Activated naive CD4-positive, alpha-beta T cell treated with anti-CD3 and anti-CD28 coated beads, Interleukin-2, amount 10 ng/mL, durations not matched to agents 5 hours and 36 hours (primary cell): Measurements from ENCODE around the gene LRRC2. TPM values are rescaled to one million over a fixed set of nuclear protein-coding genes. Genes with fewer than 3 reads are reported as not detected.

Experiments
- total RNA-seq, 2 experiments: library from RNA; stranded (reverse); gene quantifications; one replicate each; pipeline ENCODE4 v1.2.3, GENCODE V29; 2021

LRRC2 gene, protein sequence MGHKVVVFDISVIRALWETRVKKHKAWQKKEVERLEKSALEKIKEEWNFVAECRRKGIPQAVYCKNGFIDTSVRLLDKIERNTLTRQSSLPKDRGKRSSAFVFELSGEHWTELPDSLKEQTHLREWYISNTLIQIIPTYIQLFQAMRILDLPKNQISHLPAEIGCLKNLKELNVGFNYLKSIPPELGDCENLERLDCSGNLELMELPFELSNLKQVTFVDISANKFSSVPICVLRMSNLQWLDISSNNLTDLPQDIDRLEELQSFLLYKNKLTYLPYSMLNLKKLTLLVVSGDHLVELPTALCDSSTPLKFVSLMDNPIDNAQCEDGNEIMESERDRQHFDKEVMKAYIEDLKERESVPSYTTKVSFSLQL
- total RNA-seq: under 1 TPM; 0.55 to 0.86 TPM

DNA sequence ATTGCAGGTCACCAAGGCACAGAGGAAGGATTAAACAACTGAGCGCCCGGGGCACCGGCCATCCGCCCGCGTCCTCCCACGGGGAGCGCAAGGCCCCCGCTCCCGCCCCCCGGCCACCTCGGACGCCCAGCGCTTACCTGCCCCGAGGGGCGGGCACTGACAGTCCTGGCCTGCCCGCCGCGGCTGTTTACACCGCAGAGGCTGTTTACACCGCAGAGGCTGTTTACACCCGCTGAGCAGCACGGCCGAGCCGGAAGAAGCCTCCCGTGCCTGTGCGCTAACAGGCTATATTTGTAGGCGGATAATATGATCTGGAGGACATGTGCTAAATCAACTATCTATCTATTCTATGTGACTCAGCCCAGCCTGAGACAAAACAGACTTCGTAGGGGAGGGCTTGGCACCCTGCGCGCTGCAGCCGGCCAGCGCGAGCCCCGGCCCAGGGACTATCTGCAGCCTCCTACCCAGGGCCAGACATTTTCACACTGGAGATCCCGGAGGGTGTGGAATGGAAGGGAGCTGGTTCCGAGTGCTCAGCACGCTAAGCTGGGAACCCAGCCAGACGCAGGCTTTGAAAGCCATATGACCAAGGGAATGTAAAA, at the start of gene LRRC2:
TSS of gene LRRC2 (minus strand) at position 263 of the 602 bp plus-strand sequence. CDS start 14,711 bp downstream, outside the sequence.

DNA sequence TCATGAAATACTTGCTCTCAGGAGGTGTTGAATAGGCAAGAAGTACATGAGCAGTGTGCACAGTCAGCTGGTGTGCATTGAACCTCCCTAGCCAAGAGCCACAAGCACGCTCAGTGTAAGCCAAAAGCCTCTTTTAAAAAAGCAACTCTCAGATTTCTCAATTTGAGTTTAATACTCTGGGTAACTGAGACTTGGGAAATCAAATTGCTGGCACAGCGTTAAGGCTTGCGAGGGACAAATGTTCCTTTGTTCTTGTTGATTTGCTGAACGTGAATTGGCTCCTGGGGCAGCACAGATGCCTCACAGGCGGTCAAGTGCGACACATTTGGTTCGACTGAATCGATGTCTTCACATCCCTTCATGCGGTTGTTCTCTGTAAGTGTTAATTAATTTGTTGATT, 46.2 kb upstream of the LRRC2 start, which contains the start of gene FAM240A:
TSS of gene FAM240A (plus strand) at position 202 of the 400 bp plus-strand sequence. CDS start at position 361, 159 bp downstream.

DNA sequence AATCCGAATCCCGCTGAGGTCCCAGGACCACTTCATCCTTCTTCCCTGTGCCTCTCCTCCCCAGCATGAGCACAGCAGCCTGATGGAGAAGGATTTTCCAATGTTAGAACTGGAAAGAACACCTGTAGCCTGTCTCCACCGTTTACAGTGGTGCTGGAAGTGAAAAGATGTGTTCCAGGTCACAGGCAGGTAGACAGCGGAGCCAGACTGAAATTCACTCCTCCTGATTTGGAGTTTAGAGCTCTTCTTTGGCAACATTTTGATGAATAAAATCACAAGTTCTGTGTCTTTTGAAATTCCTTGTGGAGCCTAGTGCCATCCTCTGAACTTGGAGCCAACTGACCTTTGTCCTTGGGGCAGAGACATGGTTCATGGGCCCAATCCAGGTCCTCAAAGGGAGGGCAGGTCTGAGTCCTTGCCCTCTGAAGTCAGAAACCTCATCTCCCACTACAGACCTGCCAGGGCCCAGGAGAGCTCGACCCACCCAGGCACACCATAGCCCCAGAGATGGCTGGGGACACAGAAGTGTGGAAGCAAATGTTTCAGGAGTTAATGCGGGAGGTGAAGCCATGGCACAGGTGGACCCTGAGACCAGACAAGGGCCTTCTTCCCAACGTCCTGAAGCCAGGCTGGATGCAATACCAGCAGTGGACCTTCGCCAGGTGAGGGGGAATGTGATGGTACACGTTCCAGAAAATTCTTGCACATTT, 68.4 kb downstream of the LRRC2 start, which contains the start of gene RTP3:
TSS of gene RTP3 (plus strand) at position 421 of the 710 bp plus-strand sequence. CDS start at position 508, 87 bp downstream.

Other genes starting within 250 kb of the LRRC2 start
- gene CCR2, start 212.2 kb downstream of the LRRC2 start, total RNA-seq: 10 to 100 TPM; 57.8 to 60.5 TPM
- 10 to 100 TPM; 12.0 to 12.3 TPM for gene CCR5, start 195.4 kb downstream of the LRRC2 start, total RNA-seq
- 1 to 10 TPM; 5.2 to 5.6 TPM for gene CCRL2, start 159.0 kb downstream of the LRRC2 start, total RNA-seq
- not detected for gene LTF, start 101.4 kb downstream of the LRRC2 start, total RNA-seq
- gene RTP3, start 68.3 kb downstream of the LRRC2 start, total RNA-seq: not detected
- gene FAM240A, start 46.2 kb upstream of the LRRC2 start, total RNA-seq: not detected
- 10 to 100 TPM; 28.9 to 29.8 TPM for gene ALS2CL, start 127.4 kb upstream of the LRRC2 start, total RNA-seq
- 1 to 10 TPM; 2.5 to 2.7 TPM for gene TMIE, start 135.1 kb upstream of the LRRC2 start, total RNA-seq
- gene PRSS50, start 151.6 kb upstream of the LRRC2 start, total RNA-seq: not detected